SK-N-SH (cell line): ENCODE data around the gene LYPD4.

ENCODE experiments used
- TAF1 ChIP-seq: IDR thresholded peaks from 2 replicates; pipeline ENCODE4 v1.6.1; 2012; ENCODE audit warnings: low read depth, mild to moderate bottlenecking, low read length, moderate library complexity, borderline replicate concordance
- TEAD4 ChIP-seq: IDR thresholded peaks from 2 replicates; pipeline ENCODE4 v1.4.0; 2012; ENCODE audit warnings: mild to moderate bottlenecking, borderline replicate concordance; ENCODE audit not compliant: insufficient read depth
- TF ChIP-seq, protein P1 (sequence below): fragments of 200-600 bp; sonication (generic); IDR thresholded peaks from 2 replicates; pipeline ENCODE4 v1.6.1; 2017; ENCODE audit warnings: antibody characterized with exemption, mild to moderate bottlenecking, moderate library complexity
- TF ChIP-seq, protein P2 (sequence below): IDR thresholded peaks from 2 replicates; pipeline ENCODE4 v1.6.1; 2012; ENCODE audit warnings: mild to moderate bottlenecking, low read depth, low read length, moderate library complexity

- TF ChIP-seq TAF1 (no peak), TEAD4 (no peak)
- TF ChIP-seq, protein P1, sequence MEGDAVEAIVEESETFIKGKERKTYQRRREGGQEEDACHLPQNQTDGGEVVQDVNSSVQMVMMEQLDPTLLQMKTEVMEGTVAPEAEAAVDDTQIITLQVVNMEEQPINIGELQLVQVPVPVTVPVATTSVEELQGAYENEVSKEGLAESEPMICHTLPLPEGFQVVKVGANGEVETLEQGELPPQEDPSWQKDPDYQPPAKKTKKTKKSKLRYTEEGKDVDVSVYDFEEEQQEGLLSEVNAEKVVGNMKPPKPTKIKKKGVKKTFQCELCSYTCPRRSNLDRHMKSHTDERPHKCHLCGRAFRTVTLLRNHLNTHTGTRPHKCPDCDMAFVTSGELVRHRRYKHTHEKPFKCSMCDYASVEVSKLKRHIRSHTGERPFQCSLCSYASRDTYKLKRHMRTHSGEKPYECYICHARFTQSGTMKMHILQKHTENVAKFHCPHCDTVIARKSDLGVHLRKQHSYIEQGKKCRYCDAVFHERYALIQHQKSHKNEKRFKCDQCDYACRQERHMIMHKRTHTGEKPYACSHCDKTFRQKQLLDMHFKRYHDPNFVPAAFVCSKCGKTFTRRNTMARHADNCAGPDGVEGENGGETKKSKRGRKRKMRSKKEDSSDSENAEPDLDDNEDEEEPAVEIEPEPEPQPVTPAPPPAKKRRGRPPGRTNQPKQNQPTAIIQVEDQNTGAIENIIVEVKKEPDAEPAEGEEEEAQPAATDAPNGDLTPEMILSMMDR: no peak
- TF ChIP-seq, protein P2, sequence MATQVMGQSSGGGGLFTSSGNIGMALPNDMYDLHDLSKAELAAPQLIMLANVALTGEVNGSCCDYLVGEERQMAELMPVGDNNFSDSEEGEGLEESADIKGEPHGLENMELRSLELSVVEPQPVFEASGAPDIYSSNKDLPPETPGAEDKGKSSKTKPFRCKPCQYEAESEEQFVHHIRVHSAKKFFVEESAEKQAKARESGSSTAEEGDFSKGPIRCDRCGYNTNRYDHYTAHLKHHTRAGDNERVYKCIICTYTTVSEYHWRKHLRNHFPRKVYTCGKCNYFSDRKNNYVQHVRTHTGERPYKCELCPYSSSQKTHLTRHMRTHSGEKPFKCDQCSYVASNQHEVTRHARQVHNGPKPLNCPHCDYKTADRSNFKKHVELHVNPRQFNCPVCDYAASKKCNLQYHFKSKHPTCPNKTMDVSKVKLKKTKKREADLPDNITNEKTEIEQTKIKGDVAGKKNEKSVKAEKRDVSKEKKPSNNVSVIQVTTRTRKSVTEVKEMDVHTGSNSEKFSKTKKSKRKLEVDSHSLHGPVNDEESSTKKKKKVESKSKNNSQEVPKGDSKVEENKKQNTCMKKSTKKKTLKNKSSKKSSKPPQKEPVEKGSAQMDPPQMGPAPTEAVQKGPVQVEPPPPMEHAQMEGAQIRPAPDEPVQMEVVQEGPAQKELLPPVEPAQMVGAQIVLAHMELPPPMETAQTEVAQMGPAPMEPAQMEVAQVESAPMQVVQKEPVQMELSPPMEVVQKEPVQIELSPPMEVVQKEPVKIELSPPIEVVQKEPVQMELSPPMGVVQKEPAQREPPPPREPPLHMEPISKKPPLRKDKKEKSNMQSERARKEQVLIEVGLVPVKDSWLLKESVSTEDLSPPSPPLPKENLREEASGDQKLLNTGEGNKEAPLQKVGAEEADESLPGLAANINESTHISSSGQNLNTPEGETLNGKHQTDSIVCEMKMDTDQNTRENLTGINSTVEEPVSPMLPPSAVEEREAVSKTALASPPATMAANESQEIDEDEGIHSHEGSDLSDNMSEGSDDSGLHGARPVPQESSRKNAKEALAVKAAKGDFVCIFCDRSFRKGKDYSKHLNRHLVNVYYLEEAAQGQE: no peak
Observed at GRCh38 chr19:41849067-41849466, 4.6 kb upstream of the LYPD4 start.
